Ectodermal cell (in vitro differentiated cells): ENCODE measurements around the gene ST7.

ENCODE experiments used
- H3K27ac ChIP-seq: 2 replicates; pipeline ENCODE4 v1.7.0; 2013; ENCODE audit warnings: mild to moderate bottlenecking, low read depth, low read length; ENCODE audit not compliant: insufficient read depth, poor library complexity, severe bottlenecking
- H3K27me3 ChIP-seq: 2 replicates; pipeline ENCODE4 v1.7.0; 2013; ENCODE audit warnings: mild to moderate bottlenecking, low read length; ENCODE audit not compliant: insufficient read depth, control insufficient read depth, poor library complexity, severe bottlenecking
- H3K36me3 ChIP-seq: one replicate; pipeline ENCODE4 v1.7.0; 2013; ENCODE audit warnings: low read length; ENCODE audit not compliant: control insufficient read depth, insufficient read depth
- H3K4me1 ChIP-seq: one replicate; pipeline ENCODE4 v1.7.0; 2013; ENCODE audit warnings: low read length; ENCODE audit not compliant: control insufficient read depth, insufficient read depth
- H3K4me3 ChIP-seq: 2 replicates; pipeline ENCODE4 v1.7.0; 2013; ENCODE audit warnings: low read depth, low read length, control low read depth; ENCODE audit not compliant: insufficient read depth
- H3K9me3 ChIP-seq: 2 replicates; pipeline ENCODE4 v1.7.0; 2013; ENCODE audit warnings: mild to moderate bottlenecking, low read length, moderate library complexity; ENCODE audit not compliant: control insufficient read depth
- WGBS, 2 experiments: methylation state at CpG; one replicate each; pipeline ENCODE4 v1.1.7; 2013; ENCODE audit warnings: missing lambda C conversion rate in 2 of 2; 5-methylcytosine and 5-hydroxymethylcytosine counted together

ST7 gene

GRCh38 chr7:117097860-117098259 is 144.6 kb downstream of the ST7 start:
- no peaks in the 10 kb centered on the region for H3K36me3 ChIP-seq
- H3K27me3 ChIP-seq: no peaks in the 10 kb centered on the region
- H3K4me1 ChIP-seq: no peaks in the 10 kb centered on the region
- no peak overlapping the region for H3K4me3 ChIP-seq
- no peak overlapping the region for H3K27ac ChIP-seq
- 90 to 93% methylated on average over 5 of the region's 5 CpGs for WGBS, 2 experiments
- H3K9me3 ChIP-seq: no peaks in the 10 kb centered on the region

DNA sequence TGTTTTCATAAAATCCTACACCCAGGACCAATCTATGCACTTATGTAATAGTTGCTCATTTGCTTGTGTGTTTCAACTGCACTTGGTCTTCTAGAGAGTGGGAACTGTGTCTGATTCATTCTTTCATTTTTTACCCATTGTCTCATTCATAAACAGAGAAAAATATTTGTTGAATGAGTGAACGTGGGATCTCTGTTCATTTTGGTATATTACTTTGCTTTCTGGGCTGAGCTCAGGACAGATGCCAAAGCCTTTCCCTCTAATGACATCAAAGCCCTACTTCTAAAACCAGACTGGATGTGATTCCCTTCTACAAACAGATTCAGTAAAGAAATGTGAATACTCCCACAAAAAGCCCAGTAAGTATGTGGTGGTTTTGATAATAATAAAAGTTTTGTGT is 145.2 kb downstream of the ST7 start:
- H3K4me1 ChIP-seq: no peaks in the 10 kb centered on the region
- no peak overlapping the region for H3K4me3 ChIP-seq
- H3K27me3 ChIP-seq: no peaks in the 10 kb centered on the region
- no peaks in the 10 kb centered on the region for H3K9me3 ChIP-seq
- H3K36me3 ChIP-seq: no peaks in the 10 kb centered on the region
- WGBS, 2 experiments: 100% methylated on average over 1 of the region's 1 CpG; no CpG with 5 or more reads in 1 of the 2 experiments
- no peak overlapping the region for H3K27ac ChIP-seq

GRCh38 chr7:117101026-117101425 is 147.7 kb downstream of the ST7 start:
- no peaks in the 10 kb centered on the region for H3K36me3 ChIP-seq
- no peak overlapping the region for H3K4me3 ChIP-seq
- H3K4me1 ChIP-seq: no peaks in the 10 kb centered on the region
- no peak overlapping the region for H3K27ac ChIP-seq
- H3K27me3 ChIP-seq: no peaks in the 10 kb centered on the region
- no peaks in the 10 kb centered on the region for H3K9me3 ChIP-seq
- WGBS, 2 experiments: 80 to 92% methylated on average over 1 to 2 of the region's 2 CpGs

DNA sequence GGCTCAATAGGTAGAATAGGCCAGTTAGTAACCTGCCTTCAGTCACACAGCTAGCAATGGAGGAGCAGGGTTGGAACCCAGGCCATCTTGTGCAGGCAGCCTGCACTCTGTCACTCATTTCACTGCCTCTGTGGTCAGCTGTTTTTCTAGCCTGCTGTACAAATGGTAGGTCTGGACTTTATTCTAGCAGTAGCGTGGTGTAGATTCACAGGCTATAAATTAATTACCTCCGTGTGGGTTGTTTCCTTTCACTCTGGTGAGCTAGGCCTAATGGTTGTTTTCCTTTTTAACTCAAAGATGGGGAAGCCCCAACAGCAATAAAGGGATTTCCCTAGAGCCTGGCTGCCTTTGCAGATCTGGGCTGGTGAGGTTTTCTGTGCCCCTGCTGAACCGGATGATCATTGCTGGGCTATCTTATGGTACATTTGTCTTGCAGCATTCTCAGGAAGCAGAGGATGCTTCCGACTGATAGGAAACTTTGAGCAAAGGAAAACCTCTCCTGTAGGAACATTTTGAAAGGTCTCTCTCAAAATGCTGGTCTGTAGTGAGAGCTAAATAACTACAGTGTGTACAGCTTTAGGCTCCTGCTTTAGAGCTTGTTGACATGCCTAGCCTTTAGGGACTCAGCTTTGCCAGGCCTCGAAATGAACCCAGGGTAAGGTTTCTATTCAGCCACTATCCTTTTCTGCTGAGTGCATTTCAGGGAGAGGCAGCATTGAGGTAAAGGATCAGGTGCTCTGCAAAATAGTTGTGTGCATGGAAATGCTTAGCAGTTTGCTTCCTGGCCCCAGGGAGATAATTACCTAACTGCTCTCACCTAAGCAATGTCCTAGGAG is 157.4 kb downstream of the ST7 start:
- no peaks in the 10 kb centered on the region for H3K36me3 ChIP-seq
- H3K27ac ChIP-seq: no peak overlapping the region
- H3K27me3 ChIP-seq: no peaks in the 10 kb centered on the region
- no peaks in the 10 kb centered on the region for H3K9me3 ChIP-seq
- H3K4me3 ChIP-seq: no peak overlapping the region
- H3K4me1 ChIP-seq: no peaks in the 10 kb centered on the region
- 84 to 88% methylated on average over 5 of the region's 5 CpGs for WGBS, 2 experiments

DNA sequence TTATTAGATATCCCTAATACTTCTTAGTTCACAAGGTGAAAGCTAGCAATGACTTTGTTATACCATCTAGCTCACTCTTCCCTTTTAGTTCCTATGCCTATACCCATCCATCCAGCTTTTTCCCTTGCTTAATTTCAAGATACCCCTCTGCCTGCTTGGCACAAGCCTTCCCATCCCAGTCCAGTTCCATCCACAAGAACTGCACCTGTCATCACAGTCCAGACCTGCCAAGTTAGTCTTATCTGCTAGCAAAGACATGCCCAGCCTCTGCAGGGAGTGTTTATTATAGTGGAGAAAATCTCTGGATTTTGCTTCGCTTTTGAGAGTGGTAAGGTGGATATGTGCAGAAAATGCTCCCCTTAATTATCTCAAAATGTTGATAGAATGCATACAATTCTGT is 158.2 kb downstream of the ST7 start:
- Histone ChIP-seq H3K27ac (no peak overlapping the region), H3K9me3 (no peaks in the 10 kb centered on the region), H3K4me3 (no peak overlapping the region), H3K4me1 (no peaks in the 10 kb centered on the region), H3K36me3 (no peaks in the 10 kb centered on the region), H3K27me3 (no peaks in the 10 kb centered on the region)
- WGBS, 2 experiments: 100% methylated on average over 1 of the region's 1 CpG; no CpG with 5 or more reads in 1 of the 2 experiments

- no peaks in the 10 kb centered on the region for H3K27me3 ChIP-seq
- H3K36me3 ChIP-seq: no peaks in the 10 kb centered on the region
- H3K4me1 ChIP-seq: no peaks in the 10 kb centered on the region
- no peak overlapping the region for H3K27ac ChIP-seq
- 85 to 90% methylated on average over 4 of the region's 4 CpGs for WGBS, 2 experiments
- H3K9me3 ChIP-seq: no peaks in the 10 kb centered on the region
- no peak overlapping the region for H3K4me3 ChIP-seq
Measured at GRCh38 chr7:117112640-117113039, 159.3 kb downstream of the ST7 start.

- no peaks in the 10 kb centered on the region for H3K9me3 ChIP-seq
- no peak overlapping the region for H3K27ac ChIP-seq
- WGBS, 2 experiments: 89 to 94% methylated on average over 4 of the region's 4 CpGs
- no peak overlapping the region for H3K4me3 ChIP-seq
- H3K27me3 ChIP-seq: no peaks in the 10 kb centered on the region
- no peaks in the 10 kb centered on the region for H3K36me3 ChIP-seq
- H3K4me1 ChIP-seq: peaks cover 3% of the 10 kb centered on the region
Measured at GRCh38 chr7:117113871-117114270, 160.6 kb downstream of the ST7 start.

DNA sequence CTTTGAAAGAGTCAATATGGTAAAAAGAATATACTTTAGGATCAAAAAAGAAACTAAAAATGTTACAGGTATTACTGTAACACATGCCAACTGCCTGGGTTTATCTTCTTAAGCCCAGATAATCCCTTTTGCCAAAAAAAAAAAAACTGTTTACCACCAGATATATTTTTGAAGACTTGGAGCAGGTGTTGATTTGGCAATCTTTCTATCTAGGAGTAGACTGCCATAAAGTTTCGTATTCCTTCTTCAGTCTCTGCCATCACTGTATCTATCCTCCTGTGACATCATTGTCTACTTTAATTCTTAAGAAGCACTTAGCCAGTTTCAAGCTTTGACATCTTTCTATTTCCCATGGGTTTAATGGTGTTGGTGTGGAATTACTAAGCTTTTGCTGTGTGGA is 161.0 kb downstream of the ST7 start:
- no peak overlapping the region for H3K4me3 ChIP-seq
- no peak overlapping the region for H3K27ac ChIP-seq
- no peaks in the 10 kb centered on the region for H3K36me3 ChIP-seq
- H3K4me1 ChIP-seq: peaks cover 3% of the 10 kb centered on the region
- 83 to 100% methylated on average over 1 of the region's 1 CpG for WGBS, 2 experiments
- no peaks in the 10 kb centered on the region for H3K9me3 ChIP-seq
- no peaks in the 10 kb centered on the region for H3K27me3 ChIP-seq

DNA sequence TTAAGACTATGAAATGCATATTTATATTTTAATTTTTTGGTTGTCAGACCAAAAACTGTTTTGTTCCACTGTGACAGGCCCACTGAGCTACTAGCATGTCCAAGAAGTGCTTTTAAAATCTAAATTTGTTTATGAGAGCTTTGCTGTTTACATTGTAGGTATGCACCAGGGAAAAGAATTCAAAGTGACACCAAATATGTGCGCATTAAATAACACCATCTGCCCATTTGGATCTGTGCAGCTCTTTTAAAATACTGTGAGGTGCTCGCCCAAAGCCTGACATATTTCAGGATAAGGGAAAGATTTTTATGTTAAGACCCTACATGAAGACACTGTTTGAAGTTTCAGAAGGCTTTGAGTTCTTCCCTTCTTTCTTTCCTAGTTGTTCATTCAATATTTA is 162.9 kb downstream of the ST7 start:
- H3K27ac ChIP-seq: no peak overlapping the region
- H3K27me3 ChIP-seq: no peaks in the 10 kb centered on the region
- H3K4me1 ChIP-seq: peaks cover 3% of the 10 kb centered on the region
- no peaks in the 10 kb centered on the region for H3K36me3 ChIP-seq
- H3K9me3 ChIP-seq: no peaks in the 10 kb centered on the region
- WGBS, 2 experiments: 92 to 100% methylated on average over 1 to 2 of the region's 2 CpGs
- no peak overlapping the region for H3K4me3 ChIP-seq

DNA sequence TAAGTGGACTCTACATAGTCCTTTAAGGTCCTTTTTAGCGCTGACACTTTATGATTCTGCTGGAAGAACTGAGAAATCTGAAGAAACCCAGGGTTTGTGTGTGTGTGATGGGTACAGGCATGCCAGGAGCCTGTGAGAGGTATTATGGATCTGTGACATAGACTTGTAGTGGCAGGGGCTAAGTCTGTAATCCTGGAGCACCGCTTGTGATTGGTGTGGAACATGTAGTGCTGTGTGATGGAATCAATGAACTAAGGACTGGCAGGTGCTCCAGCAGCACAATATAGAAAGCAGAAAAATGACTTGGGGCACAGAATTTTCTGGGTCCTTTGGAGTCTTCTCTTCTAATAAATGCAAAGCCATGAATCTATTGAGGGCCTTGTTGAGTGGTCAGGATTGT is 163.9 kb downstream of the ST7 start:
- H3K27me3 ChIP-seq: no peaks in the 10 kb centered on the region
- no peak overlapping the region for H3K4me3 ChIP-seq
- no peak overlapping the region for H3K27ac ChIP-seq
- H3K4me1 ChIP-seq: peaks cover 3% of the 10 kb centered on the region
- WGBS, 2 experiments: 88 to 95% methylated on average over 2 of the region's 2 CpGs
- no peaks in the 10 kb centered on the region for H3K9me3 ChIP-seq
- H3K36me3 ChIP-seq: no peaks in the 10 kb centered on the region
